K562 (cell line): ENCODE measurements around the gene OCA2.

Source experiments
- SP1 ChIP-seq: sonication (generic); formaldehyde crosslinking; IDR thresholded peaks from 2 replicates; pipeline ENCODE4 v1.8.1; 2022; ENCODE audit warnings: mild to moderate bottlenecking, missing genetic modification reagents
- ZNF217 ChIP-seq: sonication (generic); formaldehyde crosslinking; IDR thresholded peaks from 2 replicates; pipeline ENCODE4 v1.8.0; 2022; ENCODE audit warnings: mild to moderate bottlenecking, missing genetic modification reagents

- no peak for TF ChIP-seq ZNF217
- no peak for TF ChIP-seq SP1
Observed at GRCh38 chr15:27850981-27851857, 247.9 kb downstream of the OCA2 start.
